CD4-positive, alpha-beta T cell (primary cell): Measurements from ENCODE around the gene ATRNL1. TPM values are rescaled to one million over a fixed set of nuclear protein-coding genes. Genes with fewer than 3 reads are reported as not detected.

Source experiments
- ATAC-seq: fragments of 200-7000 bp; cut with Tn5 transposase; one replicate; pipeline ENCODE4 v1.10.0; 2022; ENCODE audit warnings: mild to moderate bottlenecking; ENCODE audit not compliant: poor library complexity
- CTCF ChIA-PET: fragments of 350-600 bp; sonication (Branson Sonifier 250); formaldehyde crosslinking; loops from one replicate; lab custom pipeline; 2021; ENCODE audit warnings: antibody characterized with exemption, inconsistent platforms; lab: Charles Lee
- POLR2A ChIA-PET: fragments of 350-600 bp; sonication (Branson Sonifier 250); formaldehyde crosslinking; loops from one replicate; lab custom pipeline; 2021; ENCODE audit warnings: antibody characterized with exemption, inconsistent platforms; lab: Charles Lee
- DNase-seq, 14 experiments: peaks; one replicate each; pipeline ENCODE4 v3.0.0-alpha.2; 2013 to 2020; ENCODE audit warnings: mixed read lengths in 2 of 14
- H3K27ac ChIP-seq, 2 donors: one replicate each; pipeline versions ENCODE4 v1.5.1 to v1.7.0; 2013; ENCODE audit warnings: low read length in 2 of 2, low read depth in 1 of 2, mild to moderate bottlenecking in 1 of 2
- H3K27me3 ChIP-seq, 2 experiments: 1 replicate in 1 of 2; 2 replicates in 1 of 2; pipeline versions ENCODE4 v1.6.1 to v1.7.0; 2013; ENCODE audit warnings: low read length in 2 of 2, control low read depth in 1 of 2, mild to moderate bottlenecking in 1 of 2, moderate library complexity in 1 of 2; ENCODE audit not compliant: insufficient read depth in 2 of 2, control insufficient read depth in 1 of 2
- H3K36me3 ChIP-seq: one replicate; pipeline ENCODE4 v1.6.1; 2013; ENCODE audit warnings: low read length, control low read depth; ENCODE audit not compliant: insufficient read depth
- H3K4me1 ChIP-seq: one replicate; pipeline ENCODE4 v1.6.1; 2013; ENCODE audit warnings: low read length, control low read depth; ENCODE audit not compliant: insufficient read depth
- H3K4me3 ChIP-seq: one replicate; pipeline ENCODE4 v1.5.1; 2013; ENCODE audit warnings: mild to moderate bottlenecking, low read length, moderate library complexity
- H3K9me3 ChIP-seq, 2 experiments: 1 replicate in 1 of 2; 2 replicates in 1 of 2; pipeline versions ENCODE4 v1.6.1 to v1.7.0; 2013; ENCODE audit warnings: low read length in 2 of 2, mild to moderate bottlenecking in 2 of 2, control low read depth in 1 of 2, moderate library complexity in 1 of 2; ENCODE audit not compliant: control insufficient read depth in 1 of 2, insufficient read depth in 1 of 2
- H3K27ac Mint-ChIP-seq: one replicate; pipeline ENCODE4 v1.8.0; 2020; ENCODE audit warnings: mixed read lengths
- H3K27me3 Mint-ChIP-seq: one replicate; pipeline ENCODE4 v1.8.0; 2021; ENCODE audit warnings: mixed read lengths
- H3K36me3 Mint-ChIP-seq: one replicate; pipeline ENCODE4 v1.8.0; 2021; ENCODE audit warnings: low read depth, mixed read lengths
- H3K4me1 Mint-ChIP-seq: one replicate; pipeline ENCODE4 v1.8.0; 2021; ENCODE audit warnings: low read depth, mixed read lengths
- H3K4me3 Mint-ChIP-seq: one replicate; pipeline ENCODE4 v1.8.0; 2020; ENCODE audit warnings: mild to moderate bottlenecking, mixed read lengths
- H3K9me3 Mint-ChIP-seq: one replicate; pipeline ENCODE4 v1.8.0; 2020; ENCODE audit warnings: mixed read lengths
- CTCF ChIP-seq: fragments of 200-600 bp; IDR thresholded peaks from one replicate; pipeline ENCODE4 v1.8.0; 2022; ENCODE audit warnings: antibody characterized with exemption, mild to moderate bottlenecking
- intact Hi-C, 2 experiments: fragments of 100-400 bp; cut with DNase I in 1 of 2; cut with micrococcal nuclease in 1 of 2; formaldehyde crosslinking; loops; one replicate each; pipeline versions ENCODE4 v1.15.1 to v1.9.0; 2023 to 2025; cut with DNase I, micrococcal nuclease
- total RNA-seq, 174 experiments: library from RNA in 2 of 174; stranded (reverse) in 2 of 174; gene quantifications; one replicate each; pipeline ENCODE4 v1.2.3 and lab custom pipeline; 2021 to 2026

ATRNL1 gene
- total RNA-seq, 2 experiments from 2014 or later: not detected

GRCh38 chr10:115854740-115855435, 761.7 kb downstream of the ATRNL1 start:
- CTCF ChIA-PET: no interaction called here

GRCh38 chr10:115856580-115856979, 763.4 kb downstream of the ATRNL1 start:
- intact Hi-C loops: no loop called here
- Mint-ChIP-seq H3K36me3 (no peaks in the 10 kb centered on the region), H3K4me3 (no peak overlapping the region), H3K27me3 (no peaks in the 10 kb centered on the region), H3K4me1 (no peaks in the 10 kb centered on the region), H3K9me3 (peaks cover 4% of the 10 kb centered on the region), H3K27ac (no peak overlapping the region)
- Histone ChIP-seq H3K4me3 (no peak overlapping the region), H3K27me3 (no peaks in the 10 kb centered on the region), H3K9me3 (no peaks in the 10 kb centered on the region), H3K27ac (no peak overlapping the region), H3K4me1 (no peaks in the 10 kb centered on the region), H3K36me3 (no peaks in the 10 kb centered on the region)
- DNase-seq: no peak
- POLR2A ChIA-PET: no interaction called here
- ATAC-seq: no peak
- CTCF ChIA-PET: no interaction called here
- no peak for TF ChIP-seq CTCF

More at GRCh38 chr10:115854740-115855435, 761.7 kb downstream of the ATRNL1 start:
- DNase-seq (no peak), ATAC-seq (no peak)
- peaks cover 4% of the 10 kb centered on the region for H3K9me3 Mint-ChIP-seq
- H3K27ac ChIP-seq: no peak overlapping the region
- TF ChIP-seq CTCF: no peak
- no peaks in the 10 kb centered on the region for H3K27me3 ChIP-seq
- no peaks in the 10 kb centered on the region for H3K27me3 Mint-ChIP-seq
- H3K4me1 ChIP-seq: no peaks in the 10 kb centered on the region
- no peak overlapping the region for H3K4me3 Mint-ChIP-seq
- POLR2A ChIA-PET: no interaction called here
- intact Hi-C loops: no loop called here
- no peak overlapping the region for H3K27ac Mint-ChIP-seq
- no peaks in the 10 kb centered on the region for H3K36me3 ChIP-seq
- no peak overlapping the region for H3K4me3 ChIP-seq
- H3K36me3 Mint-ChIP-seq: no peaks in the 10 kb centered on the region
- no peaks in the 10 kb centered on the region for H3K4me1 Mint-ChIP-seq
- no peaks in the 10 kb centered on the region for H3K9me3 ChIP-seq

- peaks cover 4% of the 10 kb centered on the region for H3K9me3 Mint-ChIP-seq
- H3K27me3 Mint-ChIP-seq: no peaks in the 10 kb centered on the region
- no peak overlapping the region for H3K27ac Mint-ChIP-seq
- H3K9me3 ChIP-seq: no peaks in the 10 kb centered on the region
- intact Hi-C loops: no loop called here
- H3K4me1 ChIP-seq: no peaks in the 10 kb centered on the region
- DNase-seq: no peak
- no peaks in the 10 kb centered on the region for H3K36me3 Mint-ChIP-seq
- H3K4me3 ChIP-seq: no peak overlapping the region
- ATAC-seq: no peak
- no peak overlapping the region for H3K4me3 Mint-ChIP-seq
- POLR2A ChIA-PET: no interaction called here
- H3K27ac ChIP-seq: no peak overlapping the region
- no peaks in the 10 kb centered on the region for H3K4me1 Mint-ChIP-seq
- no peaks in the 10 kb centered on the region for H3K36me3 ChIP-seq
- H3K27me3 ChIP-seq: no peaks in the 10 kb centered on the region
- CTCF ChIA-PET: no interaction called here
- TF ChIP-seq CTCF: no peak
These were observed 764.7 kb downstream of the ATRNL1 start for GRCh38 chr10:115857856-115858255.
